Measurements from ENCODE around the gene MAMDC2. TPM values are rescaled to one million over a fixed set of nuclear protein-coding genes. Genes with fewer than 3 reads are reported as not detected.

The MAMDC2 gene
- total RNA-seq, 2 donors from 2014 or later = not detected

Other genes starting within 250 kb of the MAMDC2 start
- not detected for gene CFAP95, start 223.0 kb upstream of the MAMDC2 start, total RNA-seq
- gene SMC5, start 215.1 kb downstream of the MAMDC2 start, total RNA-seq = 10 to 100 TPM; 32.6 to 47.1 TPM